Smooth muscle cell (in vitro differentiated cells): ENCODE measurements around the gene ACBD4. TPM values are rescaled to one million over a fixed set of nuclear protein-coding genes. Genes with fewer than 3 reads are reported as not detected.

ENCODE experiments used
- DNase-seq: peaks from one replicate; lab custom pipeline; 2025; ENCODE audit not compliant: unreplicated experiment; lab: John Stamatoyannopoulos, UW
- H2AFZ ChIP-seq: fragments of 200-600 bp; sonication (generic); 2 replicates; pipeline ENCODE4 v1.6.0; 2016; ENCODE audit warnings: antibody characterized with exemption, low read depth, mild to moderate bottlenecking
- H3F3A ChIP-seq: fragments of 200-600 bp; sonication (generic); 2 replicates; pipeline ENCODE4 v1.6.0; 2017; ENCODE audit warnings: antibody characterized with exemption, low read depth
- H3K27ac ChIP-seq: fragments of 200-600 bp; sonication (generic); 2 replicates; pipeline ENCODE4 v1.5.1; 2016; ENCODE audit warnings: low read depth, mild to moderate bottlenecking
- H3K27me3 ChIP-seq: fragments of 200-600 bp; sonication (generic); 2 replicates; pipeline ENCODE4 v1.6.1; 2016; ENCODE audit warnings: low read depth, mild to moderate bottlenecking
- H3K36me3 ChIP-seq: fragments of 200-600 bp; sonication (generic); 2 replicates; pipeline ENCODE4 v1.5.1; 2016; ENCODE audit warnings: low read depth
- H3K4me1 ChIP-seq: fragments of 200-600 bp; sonication (generic); 2 replicates; pipeline ENCODE4 v1.5.1; 2016; ENCODE audit warnings: low read depth
- H3K4me2 ChIP-seq: fragments of 200-600 bp; sonication (generic); 2 replicates; pipeline ENCODE4 v1.6.0; 2016; ENCODE audit warnings: mild to moderate bottlenecking
- H3K4me3 ChIP-seq: fragments of 200-600 bp; sonication (generic); 2 replicates; pipeline ENCODE4 v1.5.1; 2016; ENCODE audit warnings: mild to moderate bottlenecking
- H3K79me2 ChIP-seq: fragments of 200-600 bp; sonication (generic); 2 replicates; pipeline ENCODE4 v1.6.0; 2016; ENCODE audit warnings: low read depth, mild to moderate bottlenecking
- H3K9ac ChIP-seq: fragments of 200-600 bp; sonication (generic); 2 replicates; pipeline ENCODE4 v1.6.0; 2016; ENCODE audit warnings: low read depth
- H3K9me3 ChIP-seq: fragments of 200-600 bp; sonication (generic); replicated peaks from 2 replicates; pipeline ENCODE4 v1.5.1; 2016; ENCODE audit warnings: low read depth
- H4K20me1 ChIP-seq: fragments of 200-600 bp; sonication (generic); 2 replicates; pipeline ENCODE4 v1.6.0; 2016; ENCODE audit warnings: low read depth
- CTCF ChIP-seq: fragments of 200-600 bp; sonication (generic); IDR thresholded peaks from 2 replicates; pipeline ENCODE4 v1.5.1; 2017; ENCODE audit warnings: borderline replicate concordance, mild to moderate bottlenecking, antibody characterized with exemption; ENCODE audit not compliant: insufficient read depth, poor library complexity, severe bottlenecking
- WGBS: methylation state at CpG from one replicate; pipeline ENCODE4 v1.1.7; 2016; ENCODE audit warnings: low lambda C conversion rate; 5-methylcytosine and 5-hydroxymethylcytosine counted together
- polyA plus RNA-seq: library from polyadenylated mRNA; unstranded; fragments of >200 nt; fragmentation: Nextera tagmentation; extraction: Ambion mirVana; gene quantifications from 2 replicates; pipeline ENCODE4 v1.2.1, GENCODE V29; 2016
- total RNA-seq: library from RNA; depleted of rRNA; stranded (reverse); fragments of >200 nt; gene quantifications from 2 replicates; pipeline ENCODE4 v1.2.3, GENCODE V29; 2014

Gene ACBD4
- total and polyA plus RNA-seq, 2 experiments from 2014 or later: 0.49 to 5.0 TPM

- H3K27me3 ChIP-seq: no peaks in the 10 kb centered on the region
- DNase-seq: no peak
- peaks cover 6% of the 10 kb centered on the region for H3K4me1 ChIP-seq
- peak overlapping the region; percentile 71 for H3K4me2 ChIP-seq
- no peak overlapping the region for H2AFZ ChIP-seq
- H3K9me3 ChIP-seq: no peaks in the 10 kb centered on the region
- no peak for TF ChIP-seq CTCF
- H3K9ac ChIP-seq: no peak overlapping the region
- no peaks in the 10 kb centered on the region for H3K79me2 ChIP-seq
- H3K36me3 ChIP-seq: peaks cover 8% of the 10 kb centered on the region
- H3K4me3 ChIP-seq: no peak overlapping the region
- peak overlapping the region; percentile 97 for H3K27ac ChIP-seq
- WGBS: 91% methylated on average over 11 of the region's 11 CpGs
- H3F3A ChIP-seq: peaks cover 23% of the 10 kb centered on the region
- H4K20me1 ChIP-seq: no peaks in the 10 kb centered on the region
Measured at GRCh38 chr17:45091778-45092425, 43.6 kb upstream of the ACBD4 start.

GRCh38 chr17:45092911-45093430 is 42.5 kb upstream of the ACBD4 start:
- Histone ChIP-seq H3K9me3 (no peaks in the 10 kb centered on the region), H3K79me2 (no peaks in the 10 kb centered on the region), H3K4me2 (peak overlapping the region; percentile 71), H3K27ac (peak overlapping the region; percentile 97), H2AFZ (no peak overlapping the region), H4K20me1 (no peaks in the 10 kb centered on the region), H3F3A (peaks cover 23% of the 10 kb centered on the region), H3K36me3 (no peaks in the 10 kb centered on the region), H3K27me3 (no peaks in the 10 kb centered on the region), H3K4me3 (no peak overlapping the region), H3K9ac (peak overlapping the region; percentile 86), H3K4me1 (peaks cover 6% of the 10 kb centered on the region)
- DNase-seq: peak; percentile 49
- TF ChIP-seq CTCF: no peak
- WGBS: 9% methylated on average over 6 of the region's 6 CpGs

GRCh38 chr17:45093444-45094110 is 41.9 kb upstream of the ACBD4 start:
- H3K4me3 ChIP-seq: no peak overlapping the region
- H3K27me3 ChIP-seq: no peaks in the 10 kb centered on the region
- WGBS: 71% methylated on average over 13 of the region's 13 CpGs
- no peaks in the 10 kb centered on the region for H3K79me2 ChIP-seq
- TF ChIP-seq CTCF: no peak
- peaks cover 23% of the 10 kb centered on the region for H3F3A ChIP-seq
- H3K4me2 ChIP-seq: peak overlapping the region; percentile 62
- no peaks in the 10 kb centered on the region for H3K9me3 ChIP-seq
- no peak overlapping the region for H2AFZ ChIP-seq
- peaks cover 6% of the 10 kb centered on the region for H3K4me1 ChIP-seq
- peak overlapping the region; percentile 86 for H3K9ac ChIP-seq
- no peaks in the 10 kb centered on the region for H3K36me3 ChIP-seq
- H3K27ac ChIP-seq: peak overlapping the region; percentile 97
- DNase-seq: no peak
- H4K20me1 ChIP-seq: no peaks in the 10 kb centered on the region

- H4K20me1 ChIP-seq: no peaks in the 10 kb centered on the region
- no peak overlapping the region for H2AFZ ChIP-seq
- H3K4me1 ChIP-seq: peaks cover 6% of the 10 kb centered on the region
- H3K9ac ChIP-seq: no peak overlapping the region
- no peak overlapping the region for H3K27ac ChIP-seq
- peaks cover 22% of the 10 kb centered on the region for H3F3A ChIP-seq
- H3K27me3 ChIP-seq: no peaks in the 10 kb centered on the region
- no peaks in the 10 kb centered on the region for H3K79me2 ChIP-seq
- peak; percentile 38 for TF ChIP-seq CTCF
- WGBS: 94% methylated on average over 3 of the region's 3 CpGs
- H3K4me2 ChIP-seq: no peak overlapping the region
- H3K36me3 ChIP-seq: peaks cover 3% of the 10 kb centered on the region
- no peaks in the 10 kb centered on the region for H3K9me3 ChIP-seq
- no peak overlapping the region for H3K4me3 ChIP-seq
- DNase-seq: no peak
Measured at GRCh38 chr17:45096141-45096540, 39.3 kb upstream of the ACBD4 start.
